Middle frontal gyrus (tissue), 1 donor: ENCODE data around the gene BPIFB4.
"Not testable (repeated sequence)": the region's sequence is repeated elsewhere in the genome, so short reads cannot be mapped to it uniquely, and the experiment has no call there.

Source experiments
- DNase-seq: peaks from one replicate; pipeline ENCODE4 v3.0.0-alpha.2; 2015; ENCODE audit warnings: low spot score; ENCODE audit errors: extremely low spot score

BPIFB4 gene

GRCh38 chr20:33119725-33120720 lies 40.6 kb downstream of the BPIFB4 start:
- DNase-seq, result no peak

GRCh38 chr20:33120934-33121333 lies 41.5 kb downstream of the BPIFB4 start:
- DNase-seq, result no peak

GRCh38 chr20:33122297-33122696 lies 42.9 kb downstream of the BPIFB4 start:
- DNase-seq, result not testable (repeated sequence)

GRCh38 chr20:33124261-33124660 lies 44.8 kb downstream of the BPIFB4 start:
- DNase-seq, result no peak

GRCh38 chr20:33124994-33125393 lies 45.6 kb downstream of the BPIFB4 start:
- no peak for DNase-seq

- DNase-seq, result no peak
Measured at GRCh38 chr20:33125983-33126382, 46.5 kb downstream of the BPIFB4 start.

GRCh38 chr20:33127422-33128097 lies 48.1 kb downstream of the BPIFB4 start:
- DNase-seq, result no peak

GRCh38 chr20:33130568-33131061 lies 51.2 kb downstream of the BPIFB4 start:
- DNase-seq, result no peak

- no peak for DNase-seq
Measured at GRCh38 chr20:33131949-33132473, 52.6 kb downstream of the BPIFB4 start.

- no peak for DNase-seq
Measured at GRCh38 chr20:33132513-33133372, 53.3 kb downstream of the BPIFB4 start.

- no peak for DNase-seq
Measured at GRCh38 chr20:33133373-33133941, 54.0 kb downstream of the BPIFB4 start.

- no peak for DNase-seq
Measured at GRCh38 chr20:33137195-33137594, 57.8 kb downstream of the BPIFB4 start.

GRCh38 chr20:33139467-33139866 lies 60.0 kb downstream of the BPIFB4 start:
- DNase-seq, result no peak

- no peak for DNase-seq
Measured at GRCh38 chr20:33145521-33145920, 66.1 kb downstream of the BPIFB4 start.

GRCh38 chr20:33147299-33147698 lies 67.9 kb downstream of the BPIFB4 start:
- no peak for DNase-seq

- DNase-seq, result no peak
Measured at GRCh38 chr20:33148040-33148439, 68.6 kb downstream of the BPIFB4 start.

- DNase-seq, result no peak
Measured at GRCh38 chr20:33154252-33154651, 74.8 kb downstream of the BPIFB4 start.

GRCh38 chr20:33158637-33159385 lies 79.4 kb downstream of the BPIFB4 start:
- DNase-seq, result no peak

GRCh38 chr20:33159713-33160112 lies 80.3 kb downstream of the BPIFB4 start:
- DNase-seq, result no peak

- DNase-seq, result no peak
Measured at GRCh38 chr20:33160681-33161080, 81.2 kb downstream of the BPIFB4 start.
